ENCODE results near the gene PTAFR. TPM values are rescaled to one million over a fixed set of nuclear protein-coding genes. Genes with fewer than 3 reads are reported as not detected.

The PTAFR gene
- total RNA-seq, 4 donors from 2014 or later, result 3.5 to 11.1 (median 5.9) TPM

- H3K27ac ChIP-seq, result no peak overlapping the region
- no peaks in the 10 kb centered on the region for H3K36me3 ChIP-seq
- no peak overlapping the region for H3K4me3 ChIP-seq
- TF ChIP-seq CTCF (IDR thresholded peaks at IDR 0.05) (no peak), EP300 (IDR thresholded peaks at IDR 0.05) (no peak), POLR2A (IDR thresholded peaks at IDR 0.05) (no peak)
- 46 to 47% methylated on average over 4 of the region's 4 CpGs for WGBS, 2 donors
- no peaks in the 10 kb centered on the region for H3K27me3 ChIP-seq
- peaks cover 0 to 10% (median 0%) of the 10 kb centered on the region in 4 donors for H3K4me1 ChIP-seq
- peaks cover 0 to 3% (median 0%) of the 10 kb centered on the region in 4 donors for H3K9me3 ChIP-seq
- DNase-seq (ENCODE audit: low spot score in 2 of 2), result no peak
Measured at GRCh38 chr1:28163496-28164161, 12.9 kb downstream of the PTAFR start.

- H3K4me1 ChIP-seq, result peaks cover 0 to 10% (median 0%) of the 10 kb centered on the region in 4 donors
- H3K36me3 ChIP-seq, result no peaks in the 10 kb centered on the region
- no peaks in the 10 kb centered on the region for H3K27me3 ChIP-seq
- TF ChIP-seq EP300 (IDR thresholded peaks at IDR 0.05), result no peak
- TF ChIP-seq POLR2A (IDR thresholded peaks at IDR 0.05), result no peak
- no peak for TF ChIP-seq CTCF (IDR thresholded peaks at IDR 0.05)
- WGBS, 2 donors, result 84 to 86% methylated on average over 7 of the region's 7 CpGs
- H3K4me3 ChIP-seq, result no peak overlapping the region
- peaks cover 0 to 3% (median 0%) of the 10 kb centered on the region in 4 donors for H3K9me3 ChIP-seq
- no peak for DNase-seq (ENCODE audit: low spot score in 2 of 2)
- peak overlapping the region in 1 of 4 donors; percentile 66 for H3K27ac ChIP-seq
Measured at GRCh38 chr1:28162151-28162550, 14.3 kb downstream of the PTAFR start.

- TF ChIP-seq CTCF (IDR thresholded peaks at IDR 0.05) (no peak), EP300 (IDR thresholded peaks at IDR 0.05) (peak; percentile 15 to 25), POLR2A (IDR thresholded peaks at IDR 0.05) (no peak)
- no peak for DNase-seq (ENCODE audit: low spot score in 2 of 2)
- Histone ChIP-seq H3K4me1 (peaks cover 0 to 10% (median 0%) of the 10 kb centered on the region in 4 donors), H3K27me3 (no peaks in the 10 kb centered on the region), H3K4me3 (no peak overlapping the region), H3K9me3 (peaks cover 0 to 3% (median 0%) of the 10 kb centered on the region in 4 donors), H3K27ac (peak overlapping the region in 1 of 4 donors; percentile 66), H3K36me3 (no peaks in the 10 kb centered on the region)
- 83 to 85% methylated on average over 3 of the region's 3 CpGs for WGBS, 2 donors
Measured at GRCh38 chr1:28161751-28162150, 14.7 kb downstream of the PTAFR start.

DNA sequence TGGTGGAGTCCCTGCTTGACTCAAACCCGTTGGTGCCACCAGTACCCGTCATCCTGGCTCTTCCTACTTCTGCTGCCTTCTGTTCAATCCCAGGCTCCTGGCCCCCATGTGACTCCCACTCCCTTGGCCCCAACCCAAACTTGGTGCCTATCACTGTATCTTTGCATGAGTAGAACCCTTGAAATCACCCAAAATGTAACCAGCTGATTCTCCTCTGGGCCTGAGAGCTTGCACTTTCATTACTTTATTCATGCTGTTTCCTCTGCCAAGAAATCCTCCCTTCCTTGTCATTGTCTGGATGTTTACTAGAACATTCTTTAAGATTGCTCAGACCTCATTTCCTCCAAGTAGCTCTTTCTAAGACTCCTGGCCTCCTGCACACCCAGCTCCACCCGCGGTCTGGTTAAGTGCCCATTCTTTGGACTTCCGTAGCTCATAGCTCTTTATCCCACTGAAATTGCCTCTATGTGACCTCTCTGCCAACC lies 15.7 kb downstream of the PTAFR start:
- H3K4me1 ChIP-seq, result peaks cover 0 to 10% (median 0%) of the 10 kb centered on the region in 4 donors
- peaks cover 0 to under 1% (median 0%) of the 10 kb centered on the region in 4 donors for H3K9me3 ChIP-seq
- H3K36me3 ChIP-seq, result no peaks in the 10 kb centered on the region
- no peak overlapping the region for H3K4me3 ChIP-seq
- TF ChIP-seq EP300 (IDR thresholded peaks at IDR 0.05), result peak in 1 of 2 donors; percentile 55
- TF ChIP-seq POLR2A (IDR thresholded peaks at IDR 0.05), result no peak
- TF ChIP-seq CTCF (IDR thresholded peaks at IDR 0.05), result no peak
- H3K27me3 ChIP-seq, result no peaks in the 10 kb centered on the region
- DNase-seq (ENCODE audit: low spot score in 2 of 2), result peak in 1 of 2 donors; percentile 19
- WGBS, 2 donors, result 51 to 69% methylated on average over 5 of the region's 5 CpGs
- peak overlapping the region in 2 of 4 donors; percentile 55 to 66 for H3K27ac ChIP-seq

- TF ChIP-seq POLR2A (IDR thresholded peaks at IDR 0.05), result no peak
- no peak for TF ChIP-seq CTCF (IDR thresholded peaks at IDR 0.05)
- peak in 1 of 2 donors; percentile 7 for TF ChIP-seq EP300 (IDR thresholded peaks at IDR 0.05)
- Histone ChIP-seq H3K9me3 (no peaks in the 10 kb centered on the region), H3K4me1 (peaks cover 0 to 10% (median 0%) of the 10 kb centered on the region in 4 donors), H3K36me3 (no peaks in the 10 kb centered on the region), H3K27me3 (no peaks in the 10 kb centered on the region), H3K4me3 (no peak overlapping the region), H3K27ac (peak overlapping the region in 2 of 4 donors; percentile 50 to 66)
- WGBS, 2 donors, result 81 to 83% methylated on average over 7 of the region's 7 CpGs
- DNase-seq (ENCODE audit: low spot score in 2 of 2), result no peak
Measured at GRCh38 chr1:28159680-28160079, 16.8 kb downstream of the PTAFR start.

Measured in tibial nerve (tissue), 4 donors.